GM18511 (cell line): ENCODE results near the gene ZNF891.

ENCODE experiments used
- ATAC-seq: cut with Tn5 transposase; IDR thresholded peaks from one replicate; pipeline ENCODE4 v1.9.1; 2021; ENCODE audit warnings: mild to moderate bottlenecking, moderate library complexity; ENCODE audit not compliant: unreplicated experiment

Gene ZNF891

DNA sequence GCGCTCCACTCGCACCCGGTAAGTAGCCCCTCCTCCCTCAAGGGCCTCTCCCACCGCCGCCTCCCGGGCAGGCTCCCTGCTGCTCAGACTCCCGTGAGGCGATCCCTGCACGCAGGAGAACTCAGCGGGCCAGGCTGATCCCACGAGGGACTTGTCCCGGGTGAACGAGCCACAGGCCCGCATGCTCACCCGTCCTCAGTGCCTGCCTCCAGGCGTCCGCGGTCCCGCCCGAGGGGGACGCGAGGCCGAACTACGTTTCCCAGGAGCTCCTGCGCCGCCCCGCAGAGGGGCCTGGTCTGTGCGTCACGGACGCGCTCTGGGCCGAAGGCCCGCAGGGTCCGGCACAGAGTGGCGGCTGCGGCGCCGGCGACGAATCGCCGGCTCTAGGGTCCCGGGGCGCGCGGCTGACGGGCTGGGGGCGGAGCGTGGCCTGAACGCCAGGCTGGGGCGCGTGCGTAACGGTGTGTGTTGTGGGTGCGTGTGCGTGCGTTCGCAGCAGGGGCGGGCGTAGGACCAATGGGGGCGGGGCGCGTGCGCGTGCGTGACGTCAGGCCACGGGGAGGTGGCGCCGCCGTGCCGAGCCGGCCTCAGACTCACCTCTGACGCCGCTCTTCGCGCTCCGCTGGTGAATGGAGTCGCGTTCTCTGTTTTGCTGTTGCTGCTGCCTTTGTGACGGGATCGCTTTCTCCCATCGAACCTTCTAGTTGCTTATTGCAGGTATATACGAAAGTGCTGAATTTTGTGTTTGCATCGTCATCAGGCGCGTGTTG lies at the start of gene ZNF891, which contains the start of gene ZNF10:
Gene ZNF891 (minus strand): TSS at position 237 of the 770 bp plus-strand sequence. CDS start 8,356 bp downstream, outside the sequence.
Gene ZNF10 (plus strand): TSS at position 590 of the 770 bp plus-strand sequence. CDS start 13,866 bp downstream, outside the sequence.
- ATAC-seq, result peak; percentile 95

DNA sequence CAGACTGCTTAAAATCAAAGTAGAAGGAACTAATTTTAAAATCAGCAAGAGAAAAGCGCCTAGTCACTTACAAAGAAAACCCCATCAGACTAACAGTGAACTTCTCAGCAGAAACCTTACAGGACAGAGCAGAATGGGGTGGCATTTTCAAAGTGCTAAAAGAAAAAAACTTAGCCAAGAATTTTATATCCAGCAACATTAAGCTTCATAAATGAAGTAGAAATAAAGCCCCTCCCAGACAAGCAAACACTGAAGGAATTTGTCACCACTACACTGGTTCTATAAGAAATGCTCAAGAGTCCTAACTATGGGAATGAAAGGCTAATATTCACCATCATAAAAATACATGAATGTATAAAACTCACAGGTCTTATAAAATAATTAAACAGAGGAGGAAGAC lies 44.8 kb upstream of the ZNF891 start:
- ATAC-seq, result no peak

DNA sequence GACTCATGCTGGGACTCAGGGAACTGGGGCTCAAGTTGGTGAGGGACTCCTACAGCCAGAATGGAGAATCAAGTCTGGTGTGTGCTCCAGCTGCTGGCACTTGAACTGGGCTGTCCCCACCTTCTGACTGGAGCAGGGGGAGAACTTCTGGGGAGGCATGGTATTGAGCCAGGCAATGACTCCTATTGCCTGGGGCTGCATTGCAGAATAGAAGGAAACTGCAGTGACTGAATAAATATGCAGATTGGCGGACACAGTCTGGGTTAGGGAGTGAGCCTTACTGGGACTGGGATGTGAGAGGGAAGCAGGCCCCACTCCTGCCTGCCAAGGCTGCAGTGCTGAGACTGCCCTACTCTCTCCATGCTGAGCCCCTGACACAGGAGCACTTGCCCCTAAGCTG lies 42.4 kb upstream of the ZNF891 start:
- ATAC-seq, result no peak

DNA sequence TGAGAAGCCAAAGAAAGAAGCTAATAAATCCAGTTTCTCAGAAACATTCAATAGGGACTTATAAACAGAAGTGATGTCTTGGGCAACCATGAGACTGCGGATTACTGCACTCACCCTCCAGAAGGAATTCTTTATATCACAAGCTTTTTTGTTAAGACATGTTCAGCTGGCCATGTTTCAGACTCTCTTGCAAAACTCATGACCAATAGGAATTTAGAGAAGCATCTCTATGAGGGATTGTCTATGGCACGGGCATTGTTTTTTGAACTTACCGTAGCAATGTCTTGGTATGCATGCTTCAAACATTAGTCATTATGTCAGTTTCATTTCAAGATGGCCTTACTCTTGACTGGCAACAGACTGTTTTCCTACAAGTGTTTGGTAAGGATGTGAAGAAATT lies 35.7 kb upstream of the ZNF891 start:
- ATAC-seq, result no peak

- ATAC-seq, result no peak
Measured at GRCh38 chr12:133156125-133156690, 26.1 kb upstream of the ZNF891 start.

- no peak for ATAC-seq
Measured at GRCh38 chr12:133145981-133146380, 15.9 kb upstream of the ZNF891 start.

DNA sequence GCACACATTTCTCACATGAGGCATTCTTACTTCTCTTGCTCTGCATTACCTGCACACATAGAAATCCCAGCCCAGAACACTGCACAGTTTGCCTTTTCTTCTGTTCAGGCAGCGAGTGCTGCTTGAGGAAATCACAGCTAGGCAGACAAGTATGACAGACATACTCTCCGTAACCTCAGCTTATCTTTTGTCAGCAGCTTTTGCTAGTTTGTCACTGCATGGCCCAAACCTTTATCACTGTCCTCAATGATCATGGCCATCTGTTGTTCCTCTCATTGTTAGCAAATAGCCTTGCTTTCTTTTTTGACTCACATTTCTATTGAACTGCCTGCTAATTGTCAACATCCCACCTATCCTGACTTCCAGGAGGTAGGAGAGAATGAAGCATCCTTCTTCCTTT lies 5.7 kb upstream of the ZNF891 start:
- ATAC-seq, result no peak

GRCh38 chr12:133130808-133131128 lies 694 bp upstream of the ZNF891 start:
- peak; percentile 11 for ATAC-seq

DNA sequence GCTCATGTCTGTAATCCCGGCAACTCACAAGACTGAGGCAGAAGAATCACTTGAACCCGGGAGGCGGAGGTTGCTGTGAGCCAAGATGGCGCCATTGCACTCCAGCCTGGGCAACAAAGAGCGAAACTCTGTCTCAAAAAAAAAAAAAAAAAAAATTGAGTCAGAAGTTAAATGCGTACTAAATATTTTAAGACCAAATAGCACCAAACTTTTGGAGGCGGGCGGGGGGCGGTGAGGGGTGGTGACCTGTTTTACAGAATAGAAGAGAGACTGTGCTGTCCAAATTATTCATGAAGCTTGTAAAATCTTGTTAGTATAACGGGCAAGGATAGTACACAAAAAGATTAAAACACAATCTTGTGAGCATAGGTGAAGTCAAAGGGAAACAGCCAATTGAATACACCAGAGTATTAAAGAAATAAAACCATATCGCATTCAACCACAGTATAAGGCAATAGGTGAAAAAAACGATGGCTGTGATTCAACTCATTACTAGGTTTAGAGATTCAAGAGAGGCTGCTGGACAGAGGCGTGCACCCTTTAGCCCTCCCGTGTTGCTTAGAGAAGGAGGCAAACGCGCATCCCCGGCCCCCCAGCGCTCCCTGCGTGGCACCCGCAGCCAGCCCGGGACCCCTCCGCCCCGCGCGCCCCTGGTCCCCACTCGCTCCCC lies 571 bp downstream of the ZNF891 start:
- ATAC-seq, result no peak

GRCh38 chr12:133124674-133125073 lies 5.4 kb downstream of the ZNF891 start:
- no peak for ATAC-seq

DNA sequence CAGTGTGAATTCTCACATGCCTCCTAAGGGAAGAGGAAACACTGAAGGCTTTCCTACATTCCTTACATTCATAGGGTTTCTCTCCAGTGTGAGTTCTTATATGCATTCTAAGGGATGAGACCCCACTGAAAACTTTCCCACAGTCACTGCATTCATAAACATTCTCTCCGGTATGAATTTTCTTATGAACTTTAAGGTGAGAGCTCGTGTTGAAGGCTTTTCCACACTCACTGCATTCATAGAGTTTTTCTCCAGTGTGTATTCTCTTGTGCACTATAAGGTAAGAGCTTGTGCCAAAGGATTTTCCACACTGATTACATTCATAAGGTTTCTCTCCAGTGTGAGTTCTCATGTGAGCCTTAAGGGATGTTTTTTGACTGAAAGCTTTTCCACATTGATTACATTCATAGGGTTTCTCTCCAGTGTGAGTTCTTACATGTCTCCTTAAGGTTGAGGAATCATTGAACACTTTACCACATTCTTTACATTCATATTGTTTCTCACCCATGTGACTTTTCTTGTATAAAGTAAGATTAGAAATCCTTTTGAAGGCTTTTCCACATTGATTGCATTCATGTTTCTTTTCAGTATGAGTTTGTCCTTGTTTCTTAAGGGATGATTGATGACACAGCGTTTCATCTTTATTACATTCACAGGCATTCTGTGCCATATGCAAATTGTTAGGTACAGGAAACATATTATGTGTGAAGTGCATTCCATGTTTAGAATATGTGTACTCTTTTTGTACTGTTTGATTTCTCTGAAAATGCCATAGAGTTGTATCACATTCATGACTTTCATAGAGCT lies 9.5 kb downstream of the ZNF891 start:
- ATAC-seq, result no peak

DNA sequence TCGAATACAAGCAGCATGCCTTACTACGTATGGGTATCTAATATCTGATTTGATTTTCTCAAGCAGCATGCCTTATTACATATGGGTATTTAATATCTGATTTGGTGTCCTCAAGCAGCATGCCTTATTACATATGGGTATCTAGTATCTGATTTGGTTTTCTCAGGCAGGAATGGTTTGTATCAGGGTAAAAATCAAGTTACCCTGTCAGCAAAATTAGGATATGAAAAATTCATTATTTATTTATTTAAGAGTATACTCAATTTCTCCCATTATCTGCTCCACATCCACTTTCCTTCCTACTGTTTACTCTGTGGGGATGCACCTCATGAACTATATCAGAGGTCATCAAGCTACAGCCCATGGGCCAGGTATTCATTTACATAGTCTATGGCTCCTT lies 21.9 kb downstream of the ZNF891 start:
- no peak for ATAC-seq

GRCh38 chr12:133107121-133107520 lies 23.0 kb downstream of the ZNF891 start:
- no peak for ATAC-seq

DNA sequence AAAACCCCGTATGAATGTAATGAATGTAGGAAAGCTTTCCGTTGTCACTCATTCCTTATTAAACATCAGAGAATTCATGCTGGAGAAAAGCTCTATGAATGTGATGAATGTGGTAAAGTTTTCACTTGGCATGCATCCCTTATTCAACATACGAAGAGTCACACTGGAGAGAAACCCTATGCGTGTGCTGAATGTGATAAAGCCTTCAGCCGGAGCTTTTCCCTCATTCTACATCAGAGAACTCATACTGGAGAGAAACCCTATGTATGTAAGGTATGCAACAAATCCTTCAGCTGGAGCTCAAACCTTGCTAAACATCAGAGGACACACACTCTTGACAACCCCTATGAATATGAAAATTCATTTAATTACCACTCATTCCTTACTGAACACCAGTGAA lies 23.8 kb downstream of the ZNF891 start:
- ATAC-seq, result no peak

DNA sequence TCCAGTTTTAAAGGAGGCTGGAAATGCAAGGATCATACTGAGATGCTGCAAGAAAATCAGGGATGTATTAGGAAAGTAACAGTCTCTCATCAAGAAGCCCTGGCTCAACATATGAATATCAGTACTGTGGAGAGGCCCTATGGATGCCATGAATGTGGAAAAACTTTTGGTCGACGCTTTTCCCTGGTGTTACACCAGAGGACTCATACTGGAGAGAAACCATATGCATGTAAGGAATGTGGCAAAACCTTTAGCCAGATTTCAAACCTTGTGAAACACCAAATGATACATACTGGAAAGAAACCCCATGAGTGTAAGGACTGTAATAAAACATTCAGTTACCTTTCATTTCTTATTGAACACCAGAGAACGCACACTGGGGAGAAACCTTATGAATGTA lies 24.5 kb downstream of the ZNF891 start:
- no peak for ATAC-seq

DNA sequence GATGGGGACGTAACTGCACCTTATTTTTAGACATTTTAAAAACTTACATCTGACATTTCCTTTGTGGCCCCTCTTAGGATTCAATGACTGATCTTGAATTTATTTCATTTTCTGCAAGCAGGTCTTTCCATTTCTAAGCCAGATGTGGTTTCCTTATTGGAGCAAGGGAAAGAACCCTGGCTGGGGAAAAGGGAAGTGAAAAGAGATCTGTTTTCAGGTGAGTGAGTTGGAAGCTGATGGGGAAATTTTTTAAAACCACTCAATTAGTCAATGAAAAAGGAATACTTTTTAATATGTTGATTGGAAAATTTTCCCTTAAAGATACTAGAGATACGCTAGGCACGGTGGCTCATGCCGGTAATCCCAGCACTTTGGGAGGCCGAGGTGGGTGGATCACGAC lies 46.7 kb downstream of the ZNF891 start:
- no peak for ATAC-seq

DNA sequence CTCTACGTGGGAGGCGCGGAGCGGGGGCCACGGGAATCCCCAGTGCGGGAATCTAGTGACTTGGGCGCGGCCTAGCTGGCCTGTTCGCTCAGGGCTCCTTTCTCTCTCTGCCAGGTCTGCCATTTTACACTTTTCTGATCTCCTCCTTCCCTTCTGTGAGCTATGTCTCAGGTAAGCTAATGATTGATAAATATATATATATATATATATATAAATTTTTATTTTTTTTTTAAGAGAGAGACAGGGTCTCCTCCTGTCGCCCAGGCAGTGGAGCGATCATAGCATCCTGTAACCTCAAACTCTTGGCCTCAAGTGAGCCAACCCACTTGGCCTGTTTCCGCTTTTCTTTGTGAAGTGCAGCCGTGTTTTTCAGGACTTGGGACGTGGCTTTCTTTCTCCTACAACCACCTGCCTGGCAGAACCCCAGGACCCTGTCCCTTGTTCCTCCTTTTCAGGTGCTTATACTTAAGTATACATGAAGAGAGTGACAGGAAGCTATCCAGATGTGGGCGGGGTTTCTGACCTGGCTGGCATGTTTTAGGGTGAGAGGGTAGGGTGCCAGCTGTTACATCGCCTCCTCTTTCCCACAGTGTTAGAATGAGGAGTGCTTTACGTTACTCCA lies 48.8 kb downstream of the ZNF891 start:
- no peak for ATAC-seq

DNA sequence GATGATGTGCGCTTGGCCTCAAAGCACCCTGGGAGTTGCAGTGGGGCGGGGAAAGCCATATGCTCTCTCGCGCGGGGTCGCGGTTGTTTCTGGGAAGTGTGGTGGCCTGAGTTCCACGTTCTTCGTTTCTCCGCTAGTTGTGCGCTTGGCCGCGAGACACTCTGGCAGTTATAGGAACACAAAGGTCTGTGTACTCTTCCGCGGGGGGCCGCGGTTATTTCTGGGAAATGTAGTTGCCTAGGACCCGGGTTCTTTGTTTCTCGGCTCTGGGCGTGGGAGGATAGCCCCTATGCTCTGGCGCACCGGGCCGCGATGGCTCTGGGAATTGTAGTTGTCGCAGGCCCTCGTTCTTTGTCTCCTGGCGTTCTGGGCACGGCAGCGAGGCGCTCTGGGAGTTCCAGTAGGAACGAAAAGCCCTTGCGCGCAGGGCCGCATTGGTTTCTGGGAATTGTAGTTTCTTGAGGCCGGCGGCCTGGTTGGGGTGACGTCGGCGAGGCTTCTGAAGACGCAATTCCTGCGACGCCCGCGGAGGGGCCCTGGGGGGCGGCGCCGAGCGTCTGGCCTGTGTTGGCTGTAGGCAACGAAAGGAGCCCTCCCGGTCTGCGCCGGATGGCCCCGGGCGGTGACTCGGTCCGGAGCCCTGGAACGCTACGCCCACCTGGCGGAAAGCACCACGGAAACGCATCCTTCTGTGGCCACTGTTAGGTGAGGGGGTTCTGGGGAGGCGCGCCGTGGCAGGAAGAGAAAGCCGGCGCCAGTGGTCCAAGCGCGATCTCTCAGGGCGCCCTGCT lies 49.5 kb downstream of the ZNF891 start, which contains the start of gene ZNF140:
Gene ZNF140 (plus strand): TSS at position 556 of the 791 bp plus-strand sequence. CDS start 398 bp downstream, outside the sequence.
- ATAC-seq, result peak; percentile 77

GRCh38 chr12:133080026-133080367 lies 50.1 kb downstream of the ZNF891 start:
- peak; percentile 84 for ATAC-seq

GRCh38 chr12:133073836-133074235 lies 56.2 kb downstream of the ZNF891 start:
- no peak for ATAC-seq
